ENCODE data around the gene ADAMTS12.

Gene ADAMTS12

GRCh38 chr5:33937017-33937706, 45.4 kb upstream of the ADAMTS12 start:
- H3K4me3 ChIP-seq (ENCODE audit: low read depth, low read length), result no peak overlapping the region
- no peak for DNase-seq (ENCODE audit: low read depth)
- no peak for TF ChIP-seq CTCF (IDR thresholded peaks at IDR 0.05; ENCODE audit: low read depth, low read length, missing control alignments)

GRCh38 chr5:33936381-33937016, 44.7 kb upstream of the ADAMTS12 start, which contains the start of gene RXFP3:
RXFP3 (plus strand) TSS chr5:33936386; CDS start chr5:33936741, 355 bp downstream.
- H3K4me3 ChIP-seq (ENCODE audit: low read depth, low read length), result no peak within 1 kb of the TSS
- DNase-seq (ENCODE audit: low read depth), result no peak
- no peak for TF ChIP-seq CTCF (IDR thresholded peaks at IDR 0.05; ENCODE audit: low read depth, low read length, missing control alignments)

- DNase-seq (ENCODE audit: low read depth), result no peak
- TF ChIP-seq CTCF (IDR thresholded peaks at IDR 0.05; ENCODE audit: low read depth, low read length, missing control alignments), result peak; percentile 15
- H3K4me3 ChIP-seq (ENCODE audit: low read depth, low read length), result no peak overlapping the region
These were observed 44.2 kb upstream of the ADAMTS12 start for GRCh38 chr5:33936004-33936380.

GRCh38 chr5:33934176-33934575, 42.4 kb upstream of the ADAMTS12 start:
- no peak overlapping the region for H3K4me3 ChIP-seq (ENCODE audit: low read depth, low read length)
- DNase-seq (ENCODE audit: low read depth), result no peak
- no peak for TF ChIP-seq CTCF (IDR thresholded peaks at IDR 0.05; ENCODE audit: low read depth, low read length, missing control alignments)

- TF ChIP-seq CTCF (IDR thresholded peaks at IDR 0.05; ENCODE audit: low read depth, low read length, missing control alignments), result no peak
- H3K4me3 ChIP-seq (ENCODE audit: low read depth, low read length), result no peak overlapping the region
- peak; percentile 86 for DNase-seq (ENCODE audit: low read depth)
These were observed 42.0 kb upstream of the ADAMTS12 start for GRCh38 chr5:33933723-33934169.

- no peak for DNase-seq (ENCODE audit: low read depth)
- no peak for TF ChIP-seq CTCF (IDR thresholded peaks at IDR 0.05; ENCODE audit: low read depth, low read length, missing control alignments)
- H3K4me3 ChIP-seq (ENCODE audit: low read depth, low read length), result no peak overlapping the region
These were observed 39.3 kb upstream of the ADAMTS12 start for GRCh38 chr5:33931136-33931535.
